IMR-90 (cell line): ENCODE measurements around the gene HOMER3. TPM values are rescaled to one million over a fixed set of nuclear protein-coding genes. Genes with fewer than 3 reads are reported as not detected.

Source experiments
- ATAC-seq: fragments of 200-7000 bp; cut with Tn5 transposase; 2 replicates; pipeline ENCODE4 v1.9.1; 2020; ENCODE audit warnings: low read depth, mild to moderate bottlenecking, moderate library complexity
- BruUV-seq: library from RNA; stranded (reverse); fragments of 400-500 nt; replicated peaks from 2 replicates; lab custom pipeline; 2021; lab: Mats Ljungman, UMichigan
- CTCF ChIA-PET: fragments of 300-600 bp; formaldehyde crosslinking; extraction: SDS; loops from one replicate; lab custom pipeline; 2021; ENCODE audit warnings: antibody characterized with exemption; lab: Yijun Ruan, JAX
- POLR2A ChIA-PET: fragments of 300-600 bp; sonication (Branson Sonifier 250); formaldehyde crosslinking; loops from one replicate; lab custom pipeline; 2022; ENCODE audit warnings: antibody characterized with exemption; ENCODE audit not compliant: unreplicated experiment; lab: Charles Lee
- DNase-seq: peaks from one replicate; pipeline ENCODE4 v3.0.0; 2013
- H2AFZ ChIP-seq: replicated peaks from 2 replicates; pipeline ENCODE3; 2013; ENCODE audit warnings: low read length, mild to moderate bottlenecking; ENCODE audit not compliant: poor library complexity
- H2AK5ac ChIP-seq: 2 replicates; pipeline ENCODE4 v1.6.1; 2013; ENCODE audit warnings: low read depth, low read length, inconsistent platforms
- H2AK9ac ChIP-seq: replicated peaks from 2 replicates; pipeline ENCODE3; 2013; ENCODE audit warnings: mild to moderate bottlenecking, low read depth, low read length, moderate library complexity; ENCODE audit not compliant: poor library complexity
- H2BK120ac ChIP-seq: 2 replicates; pipeline ENCODE4 v1.6.1; 2013; ENCODE audit warnings: low read depth, low read length, inconsistent platforms
- H2BK15ac ChIP-seq: 3 replicates; pipeline ENCODE4 v1.6.1; 2013; ENCODE audit warnings: low read depth, low read length, inconsistent platforms
- H2BK20ac ChIP-seq: 2 replicates; pipeline ENCODE4 v1.6.1; 2013; ENCODE audit warnings: low read depth, mild to moderate bottlenecking, inconsistent platforms, low read length, moderate library complexity
- H2BK5ac ChIP-seq: 2 replicates; pipeline ENCODE4 v1.6.1; 2013; ENCODE audit warnings: mild to moderate bottlenecking, low read depth, low read length, inconsistent platforms; ENCODE audit not compliant: poor library complexity, severe bottlenecking
- H3K14ac ChIP-seq: replicated peaks from 2 replicates; pipeline ENCODE4 v1.6.1; 2013; ENCODE audit warnings: low read depth, low read length, inconsistent platforms
- H3K18ac ChIP-seq: 2 replicates; pipeline ENCODE4 v1.6.1; 2013; ENCODE audit warnings: low read depth, low read length, control low read depth
- H3K23ac ChIP-seq: 2 replicates; pipeline ENCODE4 v1.6.1; 2013; ENCODE audit warnings: low read depth, low read length, inconsistent platforms
- H3K27ac ChIP-seq: 2 replicates; pipeline ENCODE4 v1.5.1; 2013; ENCODE audit warnings: mild to moderate bottlenecking, control low read depth, low read length; ENCODE audit not compliant: insufficient read depth
- H3K27me3 ChIP-seq: 2 replicates; pipeline ENCODE4 v1.6.1; 2013; ENCODE audit warnings: low read length; ENCODE audit not compliant: control insufficient read depth, insufficient read depth
- H3K36me3 ChIP-seq: 2 replicates; pipeline ENCODE4 v1.6.1; 2013; ENCODE audit warnings: low read length, mixed read lengths; ENCODE audit not compliant: control insufficient read depth, insufficient read depth
- H3K4ac ChIP-seq: 2 replicates; pipeline ENCODE4 v1.6.1; 2013; ENCODE audit warnings: low read depth, low read length, inconsistent platforms
- H3K4me1 ChIP-seq: 2 replicates; pipeline ENCODE4 v1.6.1; 2013; ENCODE audit warnings: low read length, mixed read lengths; ENCODE audit not compliant: control insufficient read depth, insufficient read depth
- H3K4me2 ChIP-seq: 2 replicates; pipeline ENCODE4 v1.6.1; 2013; ENCODE audit warnings: low read depth, mild to moderate bottlenecking, control low read depth, low read length, moderate library complexity
- H3K4me3 ChIP-seq: 2 replicates; pipeline ENCODE4 v1.5.1; 2013; ENCODE audit warnings: low read depth, mild to moderate bottlenecking, control low read depth, low read length, moderate library complexity; ENCODE audit not compliant: insufficient read depth
- H3K56ac ChIP-seq: 2 replicates; pipeline ENCODE4 v1.6.1; 2013; ENCODE audit warnings: low read length, inconsistent platforms; ENCODE audit not compliant: insufficient read depth; ENCODE audit errors: extremely low read depth
- H3K79me1 ChIP-seq, 2 experiments: 2 replicates each; pipeline ENCODE4 v1.6.1; 2013; ENCODE audit warnings: low read length in 2 of 2, inconsistent platforms in 1 of 2, low read depth in 1 of 2
- H3K9ac ChIP-seq: 2 replicates; pipeline ENCODE4 v1.6.1; 2013; ENCODE audit warnings: low read depth, low read length, control low read depth
- H3K9me1 ChIP-seq: 2 replicates; pipeline ENCODE4 v1.6.1; 2013; ENCODE audit warnings: low read length, inconsistent platforms; ENCODE audit not compliant: insufficient read depth
- H3K9me3 ChIP-seq: 2 replicates; pipeline ENCODE4 v1.6.1; 2013; ENCODE audit warnings: low read length; ENCODE audit not compliant: control insufficient read depth, insufficient read depth
- H4K20me1 ChIP-seq: 2 replicates; pipeline ENCODE4 v1.6.1; 2013; ENCODE audit warnings: low read length, inconsistent platforms; ENCODE audit not compliant: insufficient read depth
- H4K5ac ChIP-seq: 2 replicates; pipeline ENCODE4 v1.6.1; 2013; ENCODE audit warnings: mild to moderate bottlenecking, low read depth, low read length, control low read depth
- H4K8ac ChIP-seq, 2 experiments: 2 replicates each; pipeline ENCODE4 v1.6.1; 2013; ENCODE audit warnings: low read depth in 2 of 2, low read length in 2 of 2, control low read depth in 1 of 2, inconsistent platforms in 1 of 2
- H4K91ac ChIP-seq: 2 replicates; pipeline ENCODE4 v1.6.1; 2013; ENCODE audit warnings: low read depth, low read length, inconsistent platforms; ENCODE audit not compliant: insufficient read depth
- BHLHE40 ChIP-seq: fragments of 150-350 bp; IDR thresholded peaks from 2 replicates; pipeline ENCODE4 v1.6.1; 2016; ENCODE audit warnings: mild to moderate bottlenecking, low read depth, low read length
- CEBPB ChIP-seq: IDR thresholded peaks from 2 replicates; pipeline ENCODE4 v1.6.1; 2012; ENCODE audit warnings: low read depth, low read length, improper control_type of control experiment
- ELK1 ChIP-seq: fragments of 150-350 bp; IDR thresholded peaks from 2 replicates; pipeline ENCODE4 v1.6.1; 2016; ENCODE audit warnings: low read depth, mild to moderate bottlenecking, low read length, moderate library complexity, borderline replicate concordance
- MAFK ChIP-seq: IDR thresholded peaks from 2 replicates; pipeline ENCODE4 v1.6.1; 2012; ENCODE audit warnings: low read depth, low read length, improper control_type of control experiment
- MXI1 ChIP-seq: IDR thresholded peaks from 2 replicates; pipeline ENCODE4 v1.6.1; 2012; ENCODE audit warnings: low read depth, mild to moderate bottlenecking, low read length, moderate library complexity, borderline replicate concordance
- NFE2L2 ChIP-seq: fragments of 150-350 bp; IDR thresholded peaks from 2 replicates; pipeline ENCODE4 v1.6.1; 2016; ENCODE audit warnings: low read depth, mild to moderate bottlenecking, low read length
- USF2 ChIP-seq: fragments of 150-350 bp; IDR thresholded peaks from 2 replicates; pipeline ENCODE4 v1.6.1; 2017; ENCODE audit warnings: mild to moderate bottlenecking, antibody characterized with exemption, low read length, low read depth
- dilution Hi-C: fragments of 300-500 bp; cut with HindIII; formaldehyde crosslinking; loops from one replicate; pipeline ENCODE4 v1.14.3; 2018; ENCODE audit warnings: low sequenced_read_pairs; ENCODE audit not compliant: unreplicated experiment
- in situ Hi-C: fragments of 300-500 bp; cut with MboI; formaldehyde crosslinking; loops from 3 replicates; pipeline ENCODE4 v1.14.3; 2019; ENCODE audit warnings: low sequenced_read_pairs, inconsistent platforms, mixed read lengths
- intact Hi-C: fragments of 100-400 bp; cut with micrococcal nuclease; formaldehyde crosslinking; loops from 2 replicates; pipeline ENCODE4 v1.10.0; 2022
- polyA plus RNA-seq, 3 experiments: library from polyadenylated mRNA; depleted of rRNA; stranded (reverse); fragments of >200 nt; gene quantifications; 2 replicates each; pipeline ENCODE4 v1.2.3, GENCODE V29; 2012; ENCODE audit warnings: low replicate concordance in 1 of 3
- total RNA-seq: library from RNA; depleted of rRNA; stranded (reverse); fragments of >200 nt; gene quantifications from 2 replicates; pipeline ENCODE4 v1.2.3, GENCODE V29; 2012

The HOMER3 gene
- total and polyA plus RNA-seq, 2 of the 4 experiments (the other 2 are of a cell fraction): 53.4 to 77.0 TPM

GRCh38 chr19:18946918-18947317, 5.9 kb upstream of the HOMER3 start (continued):
- no peak for TF ChIP-seq ELK1
- no peak for TF ChIP-seq MAFK

- H3K9me1 ChIP-seq: no peaks in the 10 kb centered on the region
- no peak overlapping the region for H4K5ac ChIP-seq
- H3K56ac ChIP-seq: no peak overlapping the region
- H3K14ac ChIP-seq: no peak overlapping the region
- no peak overlapping the region for H2BK15ac ChIP-seq
- no peak overlapping the region for H3K4me2 ChIP-seq
- no peak overlapping the region for H3K23ac ChIP-seq
- intact Hi-C loops: no loop called here
- no peak overlapping the region for H4K91ac ChIP-seq
- TF ChIP-seq MXI1: no peak
- no peak for TF ChIP-seq NFE2L2
- TF ChIP-seq MAFK: no peak
- TF ChIP-seq BHLHE40: no peak
- no peak for TF ChIP-seq USF2
- TF ChIP-seq CEBPB: no peak
- H3K9me3 ChIP-seq: no peaks in the 10 kb centered on the region
- peaks cover 2 to 9% of the 10 kb centered on the region in 2 experiments; a peak in 3 of 4 replicates for H3K79me1 ChIP-seq
- no peak overlapping the region for H3K27ac ChIP-seq
- POLR2A ChIA-PET: no interaction called here
- no peak overlapping the region for H2BK20ac ChIP-seq
- no peaks in the 10 kb centered on the region for H4K20me1 ChIP-seq
- H2AFZ ChIP-seq: no peak overlapping the region
- H3K4me1 ChIP-seq: peaks cover 3% of the 10 kb centered on the region
- H3K4me3 ChIP-seq: no peak overlapping the region
- no peak overlapping the region for H4K8ac ChIP-seq
- no peak overlapping the region for H2BK5ac ChIP-seq
- no peak overlapping the region for H3K18ac ChIP-seq
- ATAC-seq: no peak
- H3K9ac ChIP-seq: no peak overlapping the region
- no TSS peak for BruUV-seq
- dilution Hi-C loops: no loop called here
- H3K27me3 ChIP-seq: no peaks in the 10 kb centered on the region
- no peak overlapping the region for H3K4ac ChIP-seq
- in situ Hi-C loops: no loop called here
- peak overlapping the region; percentile 78 for H2AK9ac ChIP-seq
- H2AK5ac ChIP-seq: no peak overlapping the region
- CTCF ChIA-PET: no interaction called here
- no peak for DNase-seq
- peaks cover 6% of the 10 kb centered on the region; the same call in 1 of the 2 replicates for H3K36me3 ChIP-seq
- H2BK120ac ChIP-seq: no peak overlapping the region
These were observed 5.3 kb upstream of the HOMER3 start for GRCh38 chr19:18946335-18946734.
